SW480 (cell line): ENCODE results near the gene HNRNPH2.

Source experiments
- DNase-seq: peaks from one replicate; pipeline ENCODE4 v3.0.0-alpha.2; 2016; ENCODE audit warnings: low spot score

Gene HNRNPH2

GRCh38 chrX:101460669-101461068, 52.6 kb downstream of the HNRNPH2 start:
- DNase-seq: no peak

- DNase-seq: peak; percentile 1
Measured at GRCh38 chrX:101462892-101463291, 54.9 kb downstream of the HNRNPH2 start.
